OCI-LY1 (cell line): ENCODE measurements around the gene RRH.

Source experiments
- CTCF ChIP-seq: fragments of 200-600 bp; sonication (generic), shearing (Covaris generic); IDR thresholded peaks from 2 replicates; pipeline ENCODE4 v1.5.1; 2017; ENCODE audit warnings: mild to moderate bottlenecking, antibody characterized with exemption, low read length, moderate library complexity, mixed read lengths
- EZH2 ChIP-seq: fragments of 200-600 bp; sonication (generic), shearing (Covaris generic); IDR thresholded peaks from 2 replicates; pipeline ENCODE4 v1.8.0; 2017; ENCODE audit warnings: borderline replicate concordance, mixed run types, mild to moderate bottlenecking, antibody characterized with exemption, low read length, moderate library complexity, mixed read lengths

GRCh38 chr4:109873791-109874514 is 46.2 kb downstream of the RRH start:
- TF ChIP-seq EZH2 (no peak), CTCF (no peak; the same call in 1 of the 2 replicates)
